ENCODE measurements around the gene AP4E1.
"Not testable (repeated sequence)": the region's sequence is repeated elsewhere in the genome, so short reads cannot be mapped to it uniquely, and the experiment has no call there.

The AP4E1 gene

GRCh38 chr15:50908209-50909009 is at the start of gene AP4E1:
Gene AP4E1, plus strand, starts transcription at chr15:50908683. Its CDS starts 96 bp downstream, at chr15:50908779.
- peak; percentile 96 for DNase-seq

- DNase-seq = no peak
These were observed 47.7 kb upstream of the AP4E1 start for GRCh38 chr15:50860824-50861223.

- no peak for DNase-seq
These were observed 45.9 kb upstream of the AP4E1 start for GRCh38 chr15:50862553-50862952.

DNA sequence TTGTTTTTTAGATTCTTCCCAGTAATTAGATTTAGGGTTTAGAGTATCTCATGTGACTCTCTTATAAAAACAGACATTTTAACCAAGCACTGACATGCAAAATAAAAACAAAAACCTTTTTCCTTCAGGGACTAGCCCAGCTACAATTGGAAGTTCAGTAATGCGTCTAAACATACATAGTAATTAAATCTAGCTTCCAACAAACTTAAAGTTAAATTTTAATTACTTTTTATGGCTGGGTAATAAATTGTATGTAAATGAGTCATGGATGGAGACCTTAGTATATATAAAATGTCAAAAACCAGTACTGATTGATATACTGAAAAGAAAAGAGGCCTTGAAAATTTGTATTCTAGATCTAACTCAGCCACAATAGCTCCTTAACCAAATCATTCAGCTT is 43.6 kb upstream of the AP4E1 start:
- DNase-seq = no peak

- no peak for DNase-seq
These were observed 42.7 kb upstream of the AP4E1 start for GRCh38 chr15:50865515-50866353.

- DNase-seq = no peak
These were observed 36.7 kb upstream of the AP4E1 start for GRCh38 chr15:50871832-50872231.

DNA sequence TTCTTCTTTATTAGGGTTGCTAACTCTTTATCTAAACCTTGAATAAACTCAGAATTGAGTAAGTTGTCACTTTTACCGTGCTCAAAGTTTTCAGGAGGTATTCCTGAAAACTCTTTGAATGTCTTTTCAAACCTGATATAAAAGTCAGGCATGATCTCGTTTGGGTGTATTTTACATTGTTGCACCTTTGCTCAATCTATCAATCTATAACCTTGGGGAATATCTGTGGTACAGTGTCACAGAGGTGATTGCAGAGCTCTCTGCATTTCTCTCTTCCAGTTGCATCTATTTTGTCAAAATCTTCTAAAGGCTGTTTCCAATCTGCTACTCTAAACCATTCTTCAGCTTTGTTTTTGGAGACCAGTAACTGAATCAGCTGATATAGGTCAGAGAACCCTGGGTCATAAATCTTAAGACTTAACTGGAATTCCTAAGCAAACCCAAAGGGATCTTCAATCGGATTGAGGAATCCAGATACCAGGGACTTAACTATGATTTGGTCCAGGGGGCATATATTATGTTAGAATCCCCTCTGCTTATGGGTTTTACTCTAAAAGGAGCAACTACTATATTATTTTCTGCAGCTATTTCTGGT is 35.6 kb upstream of the AP4E1 start:
- DNase-seq = no peak

DNA sequence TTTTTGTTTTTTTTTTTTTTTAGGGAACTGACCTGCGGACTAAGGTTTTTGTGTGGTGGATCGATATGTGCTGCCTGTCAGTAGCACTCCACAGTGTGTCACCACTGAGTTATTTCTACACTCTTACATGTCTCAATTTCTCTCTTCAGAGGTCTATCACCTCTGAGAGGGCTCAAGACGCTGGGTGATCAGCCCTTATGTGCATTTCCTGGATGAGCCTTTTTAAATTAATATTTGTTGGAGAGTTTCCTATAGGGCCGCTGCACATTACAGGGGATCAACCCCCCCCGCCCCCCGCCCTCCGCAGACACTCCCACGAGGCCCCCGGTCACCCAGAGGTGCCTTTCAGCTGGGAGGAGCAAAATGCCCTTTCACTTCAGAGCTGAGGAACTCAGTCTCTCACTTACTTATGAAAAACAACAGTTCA is 34.5 kb upstream of the AP4E1 start:
- no peak for DNase-seq

DNA sequence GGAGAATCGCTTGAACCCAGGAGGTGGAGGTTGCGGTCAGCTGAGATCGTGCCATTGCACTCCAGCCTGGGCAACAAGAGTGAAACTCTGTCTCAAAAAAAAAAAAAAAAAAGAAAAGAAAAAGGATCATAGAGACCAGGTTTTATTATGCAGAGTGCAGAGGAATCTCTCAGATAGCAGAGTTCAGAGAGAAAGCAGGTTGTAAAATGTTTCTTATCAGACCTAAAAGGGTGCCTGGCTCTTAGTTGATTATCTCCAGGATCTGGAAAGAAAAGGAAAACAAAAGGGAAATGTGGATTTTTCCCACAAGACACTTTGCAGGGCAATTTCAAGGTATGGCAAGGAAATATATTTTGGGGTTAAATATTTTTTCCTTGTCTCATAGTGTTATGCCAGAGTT is 33.2 kb upstream of the AP4E1 start:
- not testable (repeated sequence) for DNase-seq

- DNase-seq = no peak
These were observed 32.1 kb upstream of the AP4E1 start for GRCh38 chr15:50876260-50876988.

DNA sequence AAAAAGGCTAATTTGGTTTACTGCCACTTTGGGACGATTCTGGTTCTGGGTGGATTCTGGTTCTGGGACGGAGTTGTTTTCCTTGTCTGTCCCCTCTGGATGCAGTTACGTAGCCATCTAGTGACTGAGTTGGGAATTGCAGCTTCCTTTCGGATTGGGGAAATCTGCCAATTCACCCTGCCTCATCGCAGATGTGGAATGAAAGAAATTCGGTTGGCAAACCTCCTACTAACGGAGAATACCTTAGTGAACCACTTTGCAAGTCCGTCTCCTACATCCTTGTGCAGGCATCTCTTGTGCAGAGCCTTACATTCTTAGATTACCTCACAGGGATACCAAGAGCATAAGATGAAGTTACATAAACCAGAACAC is 31.5 kb upstream of the AP4E1 start:
- peak; percentile 88 for DNase-seq

DNA sequence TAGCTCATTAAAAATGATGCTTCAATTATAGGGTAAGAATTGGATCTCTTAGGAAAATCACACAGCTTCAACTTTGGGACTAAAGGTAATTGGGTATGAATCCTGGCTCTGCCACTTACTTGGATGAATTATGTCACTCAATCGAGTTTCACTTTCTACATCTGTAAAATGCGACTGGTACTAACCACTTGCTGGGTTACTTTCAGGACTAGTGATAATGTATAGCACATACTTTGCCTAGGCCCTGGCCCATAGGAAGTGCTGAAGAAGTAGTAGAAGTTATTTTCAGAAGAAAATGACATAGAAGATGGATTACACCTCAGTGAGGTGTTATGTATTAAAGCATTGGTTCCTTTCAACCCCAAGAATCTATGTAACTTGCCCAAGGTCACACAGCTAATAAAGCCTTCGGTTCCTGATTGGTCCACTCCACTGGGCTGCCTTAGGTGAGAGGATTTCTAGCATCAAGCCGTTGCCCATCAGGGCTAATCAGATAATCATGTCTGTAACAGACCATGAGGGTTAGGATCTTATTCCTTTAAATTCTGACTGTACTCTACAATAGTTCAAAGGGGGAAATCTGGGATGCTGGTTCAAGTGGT is 29.4 kb upstream of the AP4E1 start:
- DNase-seq = peak; percentile 81

- DNase-seq = no peak
These were observed 28.3 kb upstream of the AP4E1 start for GRCh38 chr15:50880206-50880605.

GRCh38 chr15:50880651-50881114 is 27.8 kb upstream of the AP4E1 start:
- peak; percentile 83 for DNase-seq

GRCh38 chr15:50881121-50882048 is 27.1 kb upstream of the AP4E1 start:
- DNase-seq = peak; percentile 45

- DNase-seq = peak; percentile 77
These were observed 24.6 kb upstream of the AP4E1 start for GRCh38 chr15:50883903-50884302.

- DNase-seq = no peak
These were observed 23.9 kb upstream of the AP4E1 start for GRCh38 chr15:50884540-50884939.

- DNase-seq = no peak
These were observed 22.4 kb upstream of the AP4E1 start for GRCh38 chr15:50886139-50886467.

- DNase-seq = no peak
These were observed 21.7 kb upstream of the AP4E1 start for GRCh38 chr15:50886611-50887345.

- no peak for DNase-seq
These were observed 20.4 kb upstream of the AP4E1 start for GRCh38 chr15:50888054-50888453.

DNA sequence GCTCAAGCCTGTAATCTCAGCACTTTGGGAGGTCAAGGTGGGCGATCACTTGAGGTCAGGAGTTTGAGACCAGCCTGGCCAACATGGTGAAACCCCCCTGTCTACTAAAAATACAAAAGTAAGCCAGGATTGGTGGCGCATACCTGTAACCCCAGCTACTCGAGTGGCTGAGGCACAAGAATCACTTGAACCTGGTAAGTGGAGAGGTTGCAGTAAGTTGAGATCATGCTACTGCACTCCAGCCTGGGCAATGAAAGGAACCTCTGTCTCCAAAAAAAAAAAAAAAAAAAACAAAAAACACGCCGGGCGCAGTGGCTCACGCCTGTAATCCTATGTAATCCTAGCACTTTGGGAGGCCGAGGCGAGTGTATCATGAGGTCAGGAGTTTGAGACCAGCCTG is 18.9 kb upstream of the AP4E1 start:
- DNase-seq = no peak

Measured in activated CD4-positive, alpha-beta T cell treated with anti-CD3 and anti-CD28 coated beads, Interleukin-2, Interleukin-6, amounts not matched to agents 100 ng/mL and 50 ng/mL, durations not matched to agents 16 hours and 8 hours (primary cell).